CD14-positive monocyte (primary cell): Measurements from ENCODE around the gene PLAU. TPM values are rescaled to one million over a fixed set of nuclear protein-coding genes. Genes with fewer than 3 reads are reported as not detected.

Experiments
- DNase-seq, 3 donors: peaks; one replicate each; pipeline ENCODE4 v3.0.0-alpha.2; 2011 to 2022
- H2AFZ ChIP-seq: 2 replicates; pipeline ENCODE4 v1.6.0; 2012; ENCODE audit warnings: mild to moderate bottlenecking, low read depth, low read length, inconsistent platforms; ENCODE audit not compliant: insufficient read depth, poor library complexity, severe bottlenecking
- H3K27ac ChIP-seq, 2 donors: 1 replicate in 1 of 2; 2 replicates in 1 of 2; pipeline ENCODE4 v1.5.1; 2012 to 2013; ENCODE audit warnings: low read length in 2 of 2, control low read depth in 1 of 2, inconsistent platforms in 1 of 2, low read depth in 1 of 2, mild to moderate bottlenecking in 1 of 2
- H3K27me3 ChIP-seq, 2 donors: one replicate each; pipeline versions ENCODE4 v1.6.0 to v1.6.1; 2011 to 2013; ENCODE audit warnings: low read length in 2 of 2; ENCODE audit not compliant: control insufficient read depth in 2 of 2, insufficient read depth in 2 of 2
- H3K36me3 ChIP-seq, 2 donors: replicated peaks in 1 of 2; 1 replicate in 1 of 2; 2 replicates in 1 of 2; pipeline versions ENCODE4 v1.5.1 to v1.6.1; 2012 to 2013; ENCODE audit warnings: low read length in 2 of 2, control low read depth in 1 of 2, inconsistent platforms in 1 of 2, mild to moderate bottlenecking in 1 of 2; ENCODE audit not compliant: insufficient read depth in 2 of 2, control insufficient read depth in 1 of 2
- H3K4me1 ChIP-seq, 2 donors: 1 replicate in 1 of 2; 2 replicates in 1 of 2; pipeline versions ENCODE4 v1.5.1 to v1.6.1; 2012 to 2013; ENCODE audit warnings: low read length in 2 of 2, control low read depth in 1 of 2, inconsistent platforms in 1 of 2, mild to moderate bottlenecking in 1 of 2, moderate library complexity in 1 of 2; ENCODE audit not compliant: insufficient read depth in 2 of 2, control insufficient read depth in 1 of 2
- H3K4me2 ChIP-seq: replicated peaks from 2 replicates; pipeline ENCODE3; 2012; ENCODE audit warnings: low read length, moderate library complexity, mild to moderate bottlenecking; ENCODE audit not compliant: poor library complexity, severe bottlenecking; ENCODE audit errors: extremely low read depth
- H3K4me3 ChIP-seq, 3 experiments: fragments of 200-600 bp in 1 of 3; sonication (generic) in 1 of 3; replicated peaks in 1 of 3; 1 replicate in 2 of 3; 2 replicates in 1 of 3; pipeline ENCODE4 v1.5.1; 2011 to 2013; ENCODE audit warnings: low read length in 3 of 3, mild to moderate bottlenecking in 3 of 3, control low read depth in 2 of 3, low read depth in 2 of 3, inconsistent platforms in 1 of 3, moderate library complexity in 1 of 3
- H3K79me2 ChIP-seq: 2 replicates; pipeline ENCODE4 v1.6.0; 2012; ENCODE audit warnings: mild to moderate bottlenecking, control low read depth, inconsistent platforms, low read length, moderate library complexity; ENCODE audit not compliant: insufficient read depth
- H3K9ac ChIP-seq: 2 replicates; pipeline ENCODE4 v1.6.0; 2017; ENCODE audit warnings: low read length, mild to moderate bottlenecking; ENCODE audit not compliant: insufficient read depth, poor library complexity, severe bottlenecking
- H3K9me3 ChIP-seq, 2 donors: replicated peaks in 1 of 2; 1 replicate in 1 of 2; 2 replicates in 1 of 2; pipeline versions ENCODE4 v1.5.1 to v1.6.1; 2012 to 2013; ENCODE audit warnings: low read length in 2 of 2, control low read depth in 1 of 2; ENCODE audit not compliant: control insufficient read depth in 1 of 2, insufficient read depth in 1 of 2
- H4K20me1 ChIP-seq: 2 replicates; pipeline ENCODE4 v1.6.0; 2012; ENCODE audit warnings: mild to moderate bottlenecking, low read length, control low read depth, moderate library complexity; ENCODE audit not compliant: insufficient read depth
- H3K27ac Mint-ChIP-seq, 7 donors: one replicate each; pipeline ENCODE4 v1.8.0; 2020; ENCODE audit warnings: mild to moderate bottlenecking in 7 of 7, mixed read lengths in 7 of 7, moderate library complexity in 6 of 7, inconsistent platforms in 2 of 7
- H3K27me3 Mint-ChIP-seq, 3 donors: one replicate each; pipeline ENCODE4 v1.8.0; 2021 to 2022; ENCODE audit warnings: low read depth in 3 of 3, mild to moderate bottlenecking in 3 of 3, mixed read lengths in 3 of 3, moderate library complexity in 3 of 3, inconsistent platforms in 1 of 3
- H3K36me3 Mint-ChIP-seq, 2 donors: one replicate each; pipeline ENCODE4 v1.8.0; 2020; ENCODE audit warnings: mixed read lengths in 2 of 2, inconsistent platforms in 1 of 2, mild to moderate bottlenecking in 1 of 2
- H3K4me1 Mint-ChIP-seq: one replicate; pipeline ENCODE4 v1.8.0; 2020; ENCODE audit warnings: mild to moderate bottlenecking, mixed read lengths
- H3K4me3 Mint-ChIP-seq, 2 donors: one replicate each; pipeline ENCODE4 v1.8.0; 2020; ENCODE audit warnings: mild to moderate bottlenecking in 2 of 2, mixed read lengths in 2 of 2, moderate library complexity in 1 of 2
- H3K9me3 Mint-ChIP-seq, 7 donors: one replicate each; pipeline ENCODE4 v1.8.0; 2020 to 2022; ENCODE audit warnings: mixed read lengths in 7 of 7, mild to moderate bottlenecking in 6 of 7, moderate library complexity in 6 of 7, inconsistent platforms in 2 of 7
- WGBS: methylation state at CpG from one replicate; pipeline ENCODE4 v1.1.5; 2013; ENCODE audit warnings: missing lambda C conversion rate; ENCODE audit not compliant: insufficient coverage; 5-methylcytosine and 5-hydroxymethylcytosine counted together
- intact Hi-C, 2 donors: fragments of 100-400 bp; cut with micrococcal nuclease; formaldehyde crosslinking; loops; one replicate each; pipeline versions ENCODE4 v1.15.0 to v1.15.1; 2023
- polyA plus RNA-seq, 3 donors: library from polyadenylated mRNA; depleted of rRNA in 1 of 3; unstranded in 2 of 3; stranded (reverse) in 1 of 3; fragments of 300-500 nt in 2 of 3; fragments of >200 nt in 1 of 3; fragmentation: Illumina TruSeq in 2 of 3; gene quantifications; 1 replicate in 2 of 3; 2 replicates in 1 of 3; pipeline ENCODE4 v1.2.3, GENCODE V29; 2012 to 2021
- TF ChIP-seq, protein P1 (sequence below): fragments of 200-600 bp; IDR thresholded peaks from one replicate; pipeline ENCODE4 v1.8.0; 2022; ENCODE audit warnings: antibody characterized with exemption, mild to moderate bottlenecking

Gene PLAU
- polyA plus RNA-seq, 3 donors, result 0.16 to 1.5 (median 0.43) TPM

DNA sequence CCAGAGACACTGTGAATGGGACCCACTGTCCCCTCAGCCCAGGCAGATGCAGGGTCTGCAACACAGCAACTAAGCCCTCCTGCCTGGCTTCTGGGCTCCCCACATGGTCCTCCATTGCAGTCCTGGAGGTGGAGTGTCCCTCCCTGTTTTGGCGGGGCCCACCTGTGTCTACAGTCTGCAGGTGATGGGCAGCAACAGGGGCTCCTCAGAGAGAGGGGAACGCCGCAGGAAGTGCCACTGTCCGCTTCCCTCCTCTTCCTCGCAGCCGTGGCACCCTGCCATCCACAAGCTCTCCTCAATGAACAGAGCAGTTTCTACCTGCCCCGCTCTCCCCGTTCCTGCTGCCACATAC lies 45.8 kb upstream of the PLAU start:
- H3K27me3 ChIP-seq, result no peaks in the 10 kb centered on the region
- peaks cover 84% of the 10 kb centered on the region for H3K79me2 ChIP-seq
- Mint-ChIP-seq H3K36me3 (peaks cover 24 to 66% of the 10 kb centered on the region in 2 donors), H3K4me1 (peaks cover 74% of the 10 kb centered on the region), H3K27ac (peak overlapping the region; percentile 72 to 95 (median 91)), H3K4me3 (peak overlapping the region; percentile 63 to 86), H3K27me3 (no peaks in the 10 kb centered on the region), H3K9me3 (no peaks in the 10 kb centered on the region)
- H3K36me3 ChIP-seq, result peaks cover 20 to 38% of the 10 kb centered on the region in 2 donors
- peaks cover 28% of the 10 kb centered on the region for H4K20me1 ChIP-seq
- H3K4me2 ChIP-seq, result peak overlapping the region; percentile 81
- H3K4me3 ChIP-seq, result peak overlapping the region in 2 of 3 experiments; percentile 30 to 74
- peak overlapping the region; percentile 55 for H2AFZ ChIP-seq
- no peak for DNase-seq
- H3K4me1 ChIP-seq, result peaks cover 67 to 76% of the 10 kb centered on the region in 2 donors
- peak overlapping the region; percentile 6 for H3K9ac ChIP-seq
- TF ChIP-seq, protein P1, sequence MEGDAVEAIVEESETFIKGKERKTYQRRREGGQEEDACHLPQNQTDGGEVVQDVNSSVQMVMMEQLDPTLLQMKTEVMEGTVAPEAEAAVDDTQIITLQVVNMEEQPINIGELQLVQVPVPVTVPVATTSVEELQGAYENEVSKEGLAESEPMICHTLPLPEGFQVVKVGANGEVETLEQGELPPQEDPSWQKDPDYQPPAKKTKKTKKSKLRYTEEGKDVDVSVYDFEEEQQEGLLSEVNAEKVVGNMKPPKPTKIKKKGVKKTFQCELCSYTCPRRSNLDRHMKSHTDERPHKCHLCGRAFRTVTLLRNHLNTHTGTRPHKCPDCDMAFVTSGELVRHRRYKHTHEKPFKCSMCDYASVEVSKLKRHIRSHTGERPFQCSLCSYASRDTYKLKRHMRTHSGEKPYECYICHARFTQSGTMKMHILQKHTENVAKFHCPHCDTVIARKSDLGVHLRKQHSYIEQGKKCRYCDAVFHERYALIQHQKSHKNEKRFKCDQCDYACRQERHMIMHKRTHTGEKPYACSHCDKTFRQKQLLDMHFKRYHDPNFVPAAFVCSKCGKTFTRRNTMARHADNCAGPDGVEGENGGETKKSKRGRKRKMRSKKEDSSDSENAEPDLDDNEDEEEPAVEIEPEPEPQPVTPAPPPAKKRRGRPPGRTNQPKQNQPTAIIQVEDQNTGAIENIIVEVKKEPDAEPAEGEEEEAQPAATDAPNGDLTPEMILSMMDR, result no peak
- intact Hi-C loops, result no loop called here
- peak overlapping the region; percentile 76 to 78 for H3K27ac ChIP-seq
- 12% methylated on average over 8 of the region's 8 CpGs for WGBS
- no peaks in the 10 kb centered on the region for H3K9me3 ChIP-seq

DNA sequence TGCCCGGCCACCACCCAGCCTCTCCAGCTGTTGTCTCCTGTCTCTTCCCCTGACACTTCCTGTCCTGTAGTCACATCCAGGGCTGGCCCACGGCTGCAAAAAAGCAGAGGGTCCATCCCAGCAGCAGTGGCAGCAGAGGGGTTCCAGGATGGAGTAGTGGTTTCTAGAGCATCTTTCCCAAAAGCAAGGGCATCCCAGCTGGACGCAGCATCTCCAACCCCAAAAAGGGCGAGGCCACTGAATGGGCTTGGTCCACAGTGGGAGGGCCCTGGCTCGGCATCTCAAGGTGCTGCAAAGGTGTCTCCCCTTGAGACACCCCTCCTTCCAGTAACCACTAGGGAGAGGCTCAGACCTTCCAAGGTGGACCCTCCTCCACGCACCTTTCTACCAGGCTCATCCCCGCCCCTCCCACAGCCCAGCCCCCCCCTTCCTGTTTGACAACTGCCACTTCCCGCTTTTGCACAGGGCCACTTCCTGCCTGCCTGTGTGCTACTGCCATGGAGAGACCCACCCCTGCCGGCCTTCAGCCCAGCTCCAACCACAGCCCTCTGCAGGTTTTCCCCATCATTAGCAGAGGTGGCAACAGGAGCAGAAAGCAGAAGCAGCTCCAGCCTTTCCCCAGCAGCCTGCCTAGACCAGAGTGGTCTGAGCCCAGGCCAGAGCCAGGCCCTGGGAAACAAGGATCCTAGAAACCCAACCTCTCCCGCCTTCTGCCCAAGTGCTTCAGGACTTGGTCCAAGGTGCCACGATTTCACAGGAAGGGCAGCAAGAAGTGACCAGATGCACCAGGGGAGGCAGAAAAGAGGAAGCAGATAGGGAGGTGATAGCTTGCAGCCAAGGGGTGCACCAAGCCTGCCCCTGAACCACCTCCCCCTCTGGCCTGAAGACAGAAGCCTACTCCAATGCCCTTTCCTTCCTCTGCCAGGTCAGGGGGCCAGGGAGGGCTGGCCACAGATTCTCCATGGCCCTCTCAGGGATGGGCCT lies 45.2 kb upstream of the PLAU start:
- H3K9me3 ChIP-seq, result no peaks in the 10 kb centered on the region
- H3K27ac ChIP-seq, result peak overlapping the region; percentile 76 to 78
- H3K4me1 Mint-ChIP-seq, result peaks cover 80% of the 10 kb centered on the region
- peak overlapping the region; percentile 55 for H2AFZ ChIP-seq
- peak overlapping the region; percentile 81 for H3K4me2 ChIP-seq
- 3% methylated on average over 8 of the region's 11 CpGs for WGBS
- TF ChIP-seq, protein P1, result no peak
- H3K4me3 Mint-ChIP-seq, result peak overlapping the region; percentile 63 to 86
- peaks cover 67 to 76% of the 10 kb centered on the region in 2 donors for H3K4me1 ChIP-seq
- intact Hi-C loops, result no loop called here
- peaks cover 19 to 38% of the 10 kb centered on the region in 2 donors for H3K36me3 ChIP-seq
- peak overlapping the region in 2 of 3 experiments; percentile 30 to 74 for H3K4me3 ChIP-seq
- no peaks in the 10 kb centered on the region for H3K27me3 ChIP-seq
- H3K9me3 Mint-ChIP-seq, result no peaks in the 10 kb centered on the region
- peak; percentile 75 to 90 (median 78) for DNase-seq
- H3K36me3 Mint-ChIP-seq, result peaks cover 23 to 66% of the 10 kb centered on the region in 2 donors
- peaks cover 84% of the 10 kb centered on the region for H3K79me2 ChIP-seq
- peaks cover 0 to 2% (median 0%) of the 10 kb centered on the region in 3 donors for H3K27me3 Mint-ChIP-seq
- peak overlapping the region; percentile 18 for H3K9ac ChIP-seq
- H3K27ac Mint-ChIP-seq, result peak overlapping the region; percentile 83 to 95 (median 91)
- peaks cover 28% of the 10 kb centered on the region for H4K20me1 ChIP-seq
